ENCODE measurements around the gene BAIAP2. TPM values are rescaled to one million over a fixed set of nuclear protein-coding genes. Genes with fewer than 3 reads are reported as not detected.

The BAIAP2 gene
- total and polyA plus RNA-seq, 2 of the 13 experiments (the other 11 are each of a cell fraction or from before 2014, with no cell fraction given), result 22.5 to 24.0 TPM

DNA sequence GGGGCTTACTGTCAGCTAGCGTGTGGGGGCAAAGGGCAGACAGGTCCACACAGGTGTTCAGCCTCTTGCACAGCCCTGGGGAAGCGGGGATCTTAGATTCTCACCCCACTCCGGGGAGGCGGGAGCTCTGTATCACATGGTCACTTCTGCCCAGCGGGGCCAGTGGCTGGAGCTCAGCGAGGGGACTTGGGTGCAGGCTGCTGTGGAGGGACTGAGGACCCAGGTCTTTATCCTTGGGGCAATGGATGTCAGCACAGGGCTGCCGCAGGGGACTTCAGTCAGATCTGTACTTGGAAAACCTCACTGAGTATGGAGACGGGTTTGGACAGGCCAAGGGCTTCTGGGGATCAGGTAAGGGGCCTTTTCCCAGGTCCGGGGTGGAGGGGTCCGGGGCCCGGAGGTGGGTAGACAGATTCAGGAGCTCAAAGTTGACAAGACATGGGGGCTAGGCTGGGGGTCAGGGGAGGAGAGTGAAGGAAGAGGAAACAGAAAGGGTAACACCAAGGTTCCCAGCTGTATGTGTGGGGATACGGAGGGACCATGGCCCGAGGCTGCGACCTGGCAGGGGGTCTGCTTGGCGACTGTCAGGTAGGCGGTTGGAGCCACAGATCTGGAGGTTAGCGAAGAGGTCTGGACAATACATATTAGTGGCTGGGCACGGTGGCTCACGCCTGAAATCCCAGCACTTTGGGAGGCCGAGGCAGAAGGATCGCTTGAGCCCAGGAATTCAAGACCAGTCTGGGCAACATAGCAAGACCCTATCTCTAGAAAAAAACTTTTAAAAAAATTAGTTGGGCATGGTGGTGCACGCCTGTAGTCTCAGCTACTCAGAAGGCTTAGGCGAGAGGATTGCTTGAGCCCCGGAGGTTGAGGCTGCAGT, 15.1 kb upstream of the BAIAP2 start:
- Histone ChIP-seq H3K27ac (ENCODE audit: extremely low read length, insufficient read depth, low read length) (no peak overlapping the region), H3K79me2 (ENCODE audit: insufficient read depth, low read length) (no peaks in the 10 kb centered on the region), H3K9ac (ENCODE audit: insufficient read depth, low read depth, low read length) (no peak overlapping the region), H4K20me1 (ENCODE audit: insufficient read depth, low read length) (no peaks in the 10 kb centered on the region), H3K9me3 (ENCODE audit: low read length) (no peaks in the 10 kb centered on the region), H3K4me1 (ENCODE audit: insufficient read depth, low read length) (peaks cover 67% of the 10 kb centered on the region), H3K27me3 (ENCODE audit: control insufficient read depth in 1 of 2, insufficient read depth in 2 of 2, low read length in 2 of 2) (peaks cover 1 to 42% of the 10 kb centered on the region in 2 experiments; a peak in 3 of 5 replicates), H2AFZ (ENCODE audit: low read length) (no peak overlapping the region), H3K36me3 (replicated peaks in 1 of 2; ENCODE audit: control insufficient read depth in 1 of 2, insufficient read depth in 2 of 2, low read length in 2 of 2) (no peaks in the 10 kb centered on the region), H3K4me2 (ENCODE audit: low read depth, low read length) (no peak overlapping the region; the same call in 1 of the 2 replicates), H3K4me3 (replicated peaks in 1 of 3; ENCODE audit: insufficient read depth in 1 of 3, low read depth in 2 of 3, low read length in 3 of 3) (no peak overlapping the region)
- no peak for FAIRE-seq
- 68% methylated on average over 20 of the region's 24 CpGs for WGBS (ENCODE audit: low lambda C conversion rate)
- POLR2A ChIA-PET, result interaction anchor here (0.6 to 1.1 kb wide), 2 partner anchors 31 to 50 kb away, joined by 3 read pairs; no protein-coding TSS in a partner anchor
- no peak for DNase-seq (ENCODE audit: low spot score)
- intact Hi-C loops (cut with micrococcal nuclease; ENCODE audit: unreplicated experiment) (no loop called here), in situ Hi-C loops (cut with HindIII; ENCODE audit: extremely low pct_ligation_motif_present, low pct_unique_long_range_greater_than_20kb) (no loop called here)
- BruUV-seq (replicated peaks), result no TSS peak
- ATAC-seq, result peak; percentile 16
- peak; percentile 63 for TF ChIP-seq ZNF121 (CRISPR knock-in tag; IDR thresholded peaks at IDR 0.05)
- no peak for TF ChIP-seq ZNF780A (CRISPR knock-in tag; IDR thresholded peaks at IDR 0.05)
- TF ChIP-seq, protein P1, sequence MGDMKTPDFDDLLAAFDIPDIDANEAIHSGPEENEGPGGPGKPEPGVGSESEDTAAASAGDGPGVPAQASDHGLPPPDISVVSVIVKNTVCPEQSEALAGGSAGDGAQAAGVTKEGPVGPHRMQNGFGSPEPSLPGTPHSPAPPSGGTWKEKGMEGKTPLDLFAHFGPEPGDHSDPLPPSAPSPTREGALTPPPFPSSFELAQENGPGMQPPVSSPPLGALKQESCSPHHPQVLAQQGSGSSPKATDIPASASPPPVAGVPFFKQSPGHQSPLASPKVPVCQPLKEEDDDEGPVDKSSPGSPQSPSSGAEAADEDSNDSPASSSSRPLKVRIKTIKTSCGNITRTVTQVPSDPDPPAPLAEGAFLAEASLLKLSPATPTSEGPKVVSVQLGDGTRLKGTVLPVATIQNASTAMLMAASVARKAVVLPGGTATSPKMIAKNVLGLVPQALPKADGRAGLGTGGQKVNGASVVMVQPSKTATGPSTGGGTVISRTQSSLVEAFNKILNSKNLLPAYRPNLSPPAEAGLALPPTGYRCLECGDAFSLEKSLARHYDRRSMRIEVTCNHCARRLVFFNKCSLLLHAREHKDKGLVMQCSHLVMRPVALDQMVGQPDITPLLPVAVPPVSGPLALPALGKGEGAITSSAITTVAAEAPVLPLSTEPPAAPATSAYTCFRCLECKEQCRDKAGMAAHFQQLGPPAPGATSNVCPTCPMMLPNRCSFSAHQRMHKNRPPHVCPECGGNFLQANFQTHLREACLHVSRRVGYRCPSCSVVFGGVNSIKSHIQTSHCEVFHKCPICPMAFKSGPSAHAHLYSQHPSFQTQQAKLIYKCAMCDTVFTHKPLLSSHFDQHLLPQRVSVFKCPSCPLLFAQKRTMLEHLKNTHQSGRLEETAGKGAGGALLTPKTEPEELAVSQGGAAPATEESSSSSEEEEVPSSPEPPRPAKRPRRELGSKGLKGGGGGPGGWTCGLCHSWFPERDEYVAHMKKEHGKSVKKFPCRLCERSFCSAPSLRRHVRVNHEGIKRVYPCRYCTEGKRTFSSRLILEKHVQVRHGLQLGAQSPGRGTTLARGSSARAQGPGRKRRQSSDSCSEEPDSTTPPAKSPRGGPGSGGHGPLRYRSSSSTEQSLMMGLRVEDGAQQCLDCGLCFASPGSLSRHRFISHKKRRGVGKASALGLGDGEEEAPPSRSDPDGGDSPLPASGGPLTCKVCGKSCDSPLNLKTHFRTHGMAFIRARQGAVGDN (CRISPR knock-in tag; IDR thresholded peaks at IDR 0.05), result 0 out of 2 replicates have a peak, but pooled peaks have one; percentile 24
- CTCF ChIA-PET (ENCODE audit: low intra/inter-chr PET ratio, low total read pairs), result interaction anchor here (0.6 to 1.8 kb wide), 2 partner anchors 51 to 82 kb away, joined by 3 to 5 read pairs; no protein-coding TSS in a partner anchor
